Neural cell (in vitro differentiated cells): ENCODE measurements around the gene EFS.

Source experiments
- EZH2 ChIP-seq: fragments of 200-600, 300-800 bp; shearing (Covaris generic), sonication (generic); IDR thresholded peaks from 2 replicates; pipeline ENCODE4 v1.6.1; 2014; ENCODE audit warnings: antibody characterized with exemption, low read length, borderline replicate concordance, mild to moderate bottlenecking; ENCODE audit not compliant: insufficient read depth, poor library complexity, severe bottlenecking
- MXI1 ChIP-seq: fragments of 450-650 bp; conservative IDR thresholded peaks from 2 replicates; pipeline ENCODE4 v1.6.1; 2014; ENCODE audit warnings: antibody characterized with exemption, mild to moderate bottlenecking; ENCODE audit not compliant: poor library complexity, severe bottlenecking
- POLR2AphosphoS5 ChIP-seq: IDR thresholded peaks from 2 replicates; pipeline ENCODE4 v1.6.1; 2012
- RAD21 ChIP-seq: fragments of 450-650 bp; conservative IDR thresholded peaks from 2 replicates; pipeline ENCODE4 v1.6.1; 2014; ENCODE audit warnings: antibody characterized with exemption, mild to moderate bottlenecking, moderate library complexity
- SMC3 ChIP-seq: fragments of 450-650 bp; conservative IDR thresholded peaks from 2 replicates; pipeline ENCODE4 v1.6.1; 2014; ENCODE audit warnings: antibody characterized with exemption, mild to moderate bottlenecking, moderate library complexity; ENCODE audit not compliant: poor library complexity
- TAF1 ChIP-seq: IDR thresholded peaks from 2 replicates; pipeline ENCODE4 v1.6.1; 2012; ENCODE audit warnings: low read depth
- TF ChIP-seq, protein P1 (sequence below): fragments of 450-650 bp; IDR thresholded peaks from 2 replicates; pipeline ENCODE4 v1.5.1; 2014; ENCODE audit warnings: antibody characterized with exemption, mild to moderate bottlenecking, moderate library complexity; ENCODE audit not compliant: poor library complexity, severe bottlenecking
- TF ChIP-seq, protein P2 (sequence below): IDR thresholded peaks from 2 replicates; pipeline ENCODE4 v1.6.1; 2012; ENCODE audit warnings: borderline replicate concordance

DNA sequence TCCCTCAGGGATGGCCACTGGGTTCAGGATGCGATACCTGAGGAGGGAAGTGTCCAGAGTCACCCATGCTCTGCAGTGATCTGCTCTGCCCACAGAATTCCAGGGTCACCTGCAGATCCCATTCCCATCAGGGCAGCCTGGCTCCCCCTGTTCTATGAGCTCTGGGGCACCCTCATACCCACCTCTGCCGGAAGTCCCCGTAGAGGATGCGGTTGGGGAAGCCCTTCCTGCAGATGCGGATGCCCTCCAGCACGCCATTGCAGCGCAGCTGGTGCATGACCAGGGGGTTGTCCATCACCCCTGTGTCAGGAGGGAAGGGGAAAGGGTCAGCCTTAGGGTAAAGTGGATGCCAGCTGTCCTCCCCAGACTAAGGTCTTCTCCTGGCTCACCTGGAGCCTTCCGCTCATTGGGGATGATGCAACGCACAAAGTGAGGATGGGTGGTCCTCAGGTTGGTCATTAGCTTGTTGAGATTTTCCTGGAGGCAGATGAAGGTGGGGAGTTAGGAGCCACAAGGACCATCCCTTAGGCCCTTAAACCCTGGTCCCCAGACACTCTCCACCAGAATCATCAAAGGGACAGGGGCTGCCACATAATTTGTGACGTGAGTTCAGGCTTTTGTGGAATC is 31.9 kb upstream of the EFS start:
- no peak for TF ChIP-seq MXI1
- TF ChIP-seq, protein P1, sequence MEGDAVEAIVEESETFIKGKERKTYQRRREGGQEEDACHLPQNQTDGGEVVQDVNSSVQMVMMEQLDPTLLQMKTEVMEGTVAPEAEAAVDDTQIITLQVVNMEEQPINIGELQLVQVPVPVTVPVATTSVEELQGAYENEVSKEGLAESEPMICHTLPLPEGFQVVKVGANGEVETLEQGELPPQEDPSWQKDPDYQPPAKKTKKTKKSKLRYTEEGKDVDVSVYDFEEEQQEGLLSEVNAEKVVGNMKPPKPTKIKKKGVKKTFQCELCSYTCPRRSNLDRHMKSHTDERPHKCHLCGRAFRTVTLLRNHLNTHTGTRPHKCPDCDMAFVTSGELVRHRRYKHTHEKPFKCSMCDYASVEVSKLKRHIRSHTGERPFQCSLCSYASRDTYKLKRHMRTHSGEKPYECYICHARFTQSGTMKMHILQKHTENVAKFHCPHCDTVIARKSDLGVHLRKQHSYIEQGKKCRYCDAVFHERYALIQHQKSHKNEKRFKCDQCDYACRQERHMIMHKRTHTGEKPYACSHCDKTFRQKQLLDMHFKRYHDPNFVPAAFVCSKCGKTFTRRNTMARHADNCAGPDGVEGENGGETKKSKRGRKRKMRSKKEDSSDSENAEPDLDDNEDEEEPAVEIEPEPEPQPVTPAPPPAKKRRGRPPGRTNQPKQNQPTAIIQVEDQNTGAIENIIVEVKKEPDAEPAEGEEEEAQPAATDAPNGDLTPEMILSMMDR: no peak
- no peak for TF ChIP-seq EZH2
- TF ChIP-seq POLR2AphosphoS5: no peak
- TF ChIP-seq, protein P2, sequence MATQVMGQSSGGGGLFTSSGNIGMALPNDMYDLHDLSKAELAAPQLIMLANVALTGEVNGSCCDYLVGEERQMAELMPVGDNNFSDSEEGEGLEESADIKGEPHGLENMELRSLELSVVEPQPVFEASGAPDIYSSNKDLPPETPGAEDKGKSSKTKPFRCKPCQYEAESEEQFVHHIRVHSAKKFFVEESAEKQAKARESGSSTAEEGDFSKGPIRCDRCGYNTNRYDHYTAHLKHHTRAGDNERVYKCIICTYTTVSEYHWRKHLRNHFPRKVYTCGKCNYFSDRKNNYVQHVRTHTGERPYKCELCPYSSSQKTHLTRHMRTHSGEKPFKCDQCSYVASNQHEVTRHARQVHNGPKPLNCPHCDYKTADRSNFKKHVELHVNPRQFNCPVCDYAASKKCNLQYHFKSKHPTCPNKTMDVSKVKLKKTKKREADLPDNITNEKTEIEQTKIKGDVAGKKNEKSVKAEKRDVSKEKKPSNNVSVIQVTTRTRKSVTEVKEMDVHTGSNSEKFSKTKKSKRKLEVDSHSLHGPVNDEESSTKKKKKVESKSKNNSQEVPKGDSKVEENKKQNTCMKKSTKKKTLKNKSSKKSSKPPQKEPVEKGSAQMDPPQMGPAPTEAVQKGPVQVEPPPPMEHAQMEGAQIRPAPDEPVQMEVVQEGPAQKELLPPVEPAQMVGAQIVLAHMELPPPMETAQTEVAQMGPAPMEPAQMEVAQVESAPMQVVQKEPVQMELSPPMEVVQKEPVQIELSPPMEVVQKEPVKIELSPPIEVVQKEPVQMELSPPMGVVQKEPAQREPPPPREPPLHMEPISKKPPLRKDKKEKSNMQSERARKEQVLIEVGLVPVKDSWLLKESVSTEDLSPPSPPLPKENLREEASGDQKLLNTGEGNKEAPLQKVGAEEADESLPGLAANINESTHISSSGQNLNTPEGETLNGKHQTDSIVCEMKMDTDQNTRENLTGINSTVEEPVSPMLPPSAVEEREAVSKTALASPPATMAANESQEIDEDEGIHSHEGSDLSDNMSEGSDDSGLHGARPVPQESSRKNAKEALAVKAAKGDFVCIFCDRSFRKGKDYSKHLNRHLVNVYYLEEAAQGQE: no peak
- no peak for TF ChIP-seq RAD21
- TF ChIP-seq TAF1: no peak
- no peak for TF ChIP-seq SMC3
